ENCODE measurements around the gene MLF2.
"Not testable (repeated sequence)": the region's sequence is repeated elsewhere in the genome, so short reads cannot be mapped to it uniquely, and the experiment has no call there.

The MLF2 gene

GRCh38 chr12:6765048-6765633 lies 12.2 kb upstream of the MLF2 start:
- DNase-seq (ENCODE audit: low spot score) = peak; percentile 16

GRCh38 chr12:6764011-6764828 lies 11.3 kb upstream of the MLF2 start:
- DNase-seq (ENCODE audit: low spot score) = peak; percentile 99

- no peak for DNase-seq (ENCODE audit: low spot score)
Measured at GRCh38 chr12:6763380-6763779, 10.4 kb upstream of the MLF2 start.

- no peak for DNase-seq (ENCODE audit: low spot score)
Measured at GRCh38 chr12:6759741-6760140, 6.8 kb upstream of the MLF2 start.

GRCh38 chr12:6758506-6759095 lies 5.7 kb upstream of the MLF2 start:
- DNase-seq (ENCODE audit: low spot score) = no peak

- no peak for DNase-seq (ENCODE audit: low spot score)
Measured at GRCh38 chr12:6757028-6757690, 4.2 kb upstream of the MLF2 start.

- DNase-seq (ENCODE audit: low spot score) = no peak
Measured at GRCh38 chr12:6754411-6754810, 1.5 kb upstream of the MLF2 start.

- no peak for DNase-seq (ENCODE audit: low spot score)
Measured at GRCh38 chr12:6753772-6754356, 923 bp upstream of the MLF2 start.

GRCh38 chr12:6752167-6752920 lies 597 bp downstream of the MLF2 start:
- peak; percentile 49 for DNase-seq (ENCODE audit: low spot score)

GRCh38 chr12:6751767-6752166 lies 1.2 kb downstream of the MLF2 start:
- no peak for DNase-seq (ENCODE audit: low spot score)

- no peak for DNase-seq (ENCODE audit: low spot score)
Measured at GRCh38 chr12:6750506-6750905, 2.4 kb downstream of the MLF2 start.

GRCh38 chr12:6748761-6749160 lies 4.2 kb downstream of the MLF2 start:
- DNase-seq (ENCODE audit: low spot score) = no peak

- no peak for DNase-seq (ENCODE audit: low spot score)
Measured at GRCh38 chr12:6747216-6747615, 5.7 kb downstream of the MLF2 start.

GRCh38 chr12:6745741-6746525 lies 7.0 kb downstream of the MLF2 start:
- peak; percentile 38 for DNase-seq (ENCODE audit: low spot score)

- DNase-seq (ENCODE audit: low spot score) = not testable (repeated sequence)
Measured at GRCh38 chr12:6743300-6743699, 9.6 kb downstream of the MLF2 start.

- DNase-seq (ENCODE audit: low spot score) = no peak
Measured at GRCh38 chr12:6742834-6743233, 10.1 kb downstream of the MLF2 start.

GRCh38 chr12:6742080-6742479 lies 10.9 kb downstream of the MLF2 start:
- DNase-seq (ENCODE audit: low spot score) = not testable (repeated sequence)

- no peak for DNase-seq (ENCODE audit: low spot score)
Measured at GRCh38 chr12:6736754-6737153, 16.2 kb downstream of the MLF2 start.

- DNase-seq (ENCODE audit: low spot score) = peak; percentile 57
Measured at GRCh38 chr12:6735448-6736191, 17.3 kb downstream of the MLF2 start.

All from kidney tubule cell (primary cell).